Mammary epithelial cell (primary cell): ENCODE data around the gene NUP42.

ENCODE experiments used
- CTCF ChIP-seq, 2 donors: IDR thresholded peaks in 1 of 2; conservative IDR thresholded peaks in 1 of 2; 2 replicates each; pipeline ENCODE4 v1.5.1; 2011 to 2012; ENCODE audit warnings: inconsistent platforms in 2 of 2, low read length in 2 of 2, mild to moderate bottlenecking in 2 of 2, control low read depth in 1 of 2, low read depth in 1 of 2; ENCODE audit not compliant: insufficient read depth in 1 of 2; ENCODE audit errors: extremely low read depth in 1 of 2
- EZH2 ChIP-seq: IDR thresholded peaks from 2 replicates; pipeline ENCODE4 v1.6.1; 2012; ENCODE audit warnings: low read length, inconsistent platforms, borderline replicate concordance

DNA sequence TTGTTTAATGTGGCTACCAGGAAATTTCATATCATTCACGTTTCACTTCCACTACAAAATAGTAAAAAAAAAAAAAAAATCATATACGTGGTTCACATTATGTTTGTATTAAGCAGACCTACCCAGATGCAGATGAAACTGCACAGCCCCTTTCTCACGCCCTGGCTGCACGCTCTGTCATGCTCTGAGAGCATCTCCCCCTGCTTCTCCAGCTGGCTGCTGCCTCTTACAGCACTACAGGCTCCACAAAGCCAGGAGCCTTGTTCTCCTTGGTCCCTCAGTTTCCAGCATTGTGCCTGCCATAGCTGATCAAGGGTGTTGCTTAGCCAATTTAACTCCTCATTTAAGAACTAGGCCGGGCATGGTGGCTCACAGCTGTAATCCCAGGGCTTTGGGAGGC is 57.9 kb downstream of the NUP42 start:
- no peak for TF ChIP-seq CTCF (conservative IDR thresholded peaks at IDR 0.05 in 1 of 2, IDR thresholded peaks at IDR 0.05 in 1 of 2; ENCODE audit: extremely low read depth in 1 of 2, insufficient read depth in 1 of 2, low read depth in 1 of 2, low read length in 2 of 2)
- TF ChIP-seq EZH2 = no peak
